DND-41 (cell line): ENCODE results near the gene MAMDC2.

Experiments
- CTCF ChIP-seq: IDR thresholded peaks from 2 replicates; pipeline ENCODE4 v1.5.1; 2012; ENCODE audit warnings: borderline replicate concordance, low read length, moderate library complexity, mild to moderate bottlenecking; ENCODE audit not compliant: poor library complexity, severe bottlenecking; ENCODE audit errors: extremely low read depth
- EZH2 ChIP-seq: IDR thresholded peaks from 3 replicates; pipeline ENCODE4 v1.6.1; 2012; ENCODE audit warnings: borderline replicate concordance, low read depth, mild to moderate bottlenecking, moderate library complexity, low read length, inconsistent platforms; ENCODE audit not compliant: severe bottlenecking

- TF ChIP-seq EZH2 = no peak
- no peak for TF ChIP-seq CTCF
Observed at GRCh38 chr9:70147651-70148050, 104.0 kb downstream of the MAMDC2 start.
